Uterus (tissue), 2 donors: Measurements from ENCODE around the gene FBN2.

Experiments used
- POLR2A ChIP-seq, 2 donors: fragments of 450-650 bp; IDR thresholded peaks; one replicate each; pipeline ENCODE4 v1.6.1; 2016; ENCODE audit warnings: antibody characterized with exemption in 2 of 2, mild to moderate bottlenecking in 1 of 2, moderate library complexity in 1 of 2
- TF ChIP-seq, protein P1 (sequence below), 4 experiments: fragments of 200-600 bp in 2 of 4; fragments of 450-650 bp in 2 of 4; sonication (generic) in 2 of 4; IDR thresholded peaks; one replicate each; pipeline ENCODE4 v1.5.1; 2016 to 2019; ENCODE audit warnings: antibody characterized with exemption in 4 of 4, mild to moderate bottlenecking in 2 of 4, moderate library complexity in 1 of 4

- TF ChIP-seq, protein P1, sequence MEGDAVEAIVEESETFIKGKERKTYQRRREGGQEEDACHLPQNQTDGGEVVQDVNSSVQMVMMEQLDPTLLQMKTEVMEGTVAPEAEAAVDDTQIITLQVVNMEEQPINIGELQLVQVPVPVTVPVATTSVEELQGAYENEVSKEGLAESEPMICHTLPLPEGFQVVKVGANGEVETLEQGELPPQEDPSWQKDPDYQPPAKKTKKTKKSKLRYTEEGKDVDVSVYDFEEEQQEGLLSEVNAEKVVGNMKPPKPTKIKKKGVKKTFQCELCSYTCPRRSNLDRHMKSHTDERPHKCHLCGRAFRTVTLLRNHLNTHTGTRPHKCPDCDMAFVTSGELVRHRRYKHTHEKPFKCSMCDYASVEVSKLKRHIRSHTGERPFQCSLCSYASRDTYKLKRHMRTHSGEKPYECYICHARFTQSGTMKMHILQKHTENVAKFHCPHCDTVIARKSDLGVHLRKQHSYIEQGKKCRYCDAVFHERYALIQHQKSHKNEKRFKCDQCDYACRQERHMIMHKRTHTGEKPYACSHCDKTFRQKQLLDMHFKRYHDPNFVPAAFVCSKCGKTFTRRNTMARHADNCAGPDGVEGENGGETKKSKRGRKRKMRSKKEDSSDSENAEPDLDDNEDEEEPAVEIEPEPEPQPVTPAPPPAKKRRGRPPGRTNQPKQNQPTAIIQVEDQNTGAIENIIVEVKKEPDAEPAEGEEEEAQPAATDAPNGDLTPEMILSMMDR (IDR thresholded peaks at IDR 0.05): no peak
- TF ChIP-seq POLR2A (IDR thresholded peaks at IDR 0.05): no peak
These were observed 261.4 kb downstream of the FBN2 start for GRCh38 chr5:128276537-128277216.
